ENCODE results near the gene PARD3.

Gene PARD3

DNA sequence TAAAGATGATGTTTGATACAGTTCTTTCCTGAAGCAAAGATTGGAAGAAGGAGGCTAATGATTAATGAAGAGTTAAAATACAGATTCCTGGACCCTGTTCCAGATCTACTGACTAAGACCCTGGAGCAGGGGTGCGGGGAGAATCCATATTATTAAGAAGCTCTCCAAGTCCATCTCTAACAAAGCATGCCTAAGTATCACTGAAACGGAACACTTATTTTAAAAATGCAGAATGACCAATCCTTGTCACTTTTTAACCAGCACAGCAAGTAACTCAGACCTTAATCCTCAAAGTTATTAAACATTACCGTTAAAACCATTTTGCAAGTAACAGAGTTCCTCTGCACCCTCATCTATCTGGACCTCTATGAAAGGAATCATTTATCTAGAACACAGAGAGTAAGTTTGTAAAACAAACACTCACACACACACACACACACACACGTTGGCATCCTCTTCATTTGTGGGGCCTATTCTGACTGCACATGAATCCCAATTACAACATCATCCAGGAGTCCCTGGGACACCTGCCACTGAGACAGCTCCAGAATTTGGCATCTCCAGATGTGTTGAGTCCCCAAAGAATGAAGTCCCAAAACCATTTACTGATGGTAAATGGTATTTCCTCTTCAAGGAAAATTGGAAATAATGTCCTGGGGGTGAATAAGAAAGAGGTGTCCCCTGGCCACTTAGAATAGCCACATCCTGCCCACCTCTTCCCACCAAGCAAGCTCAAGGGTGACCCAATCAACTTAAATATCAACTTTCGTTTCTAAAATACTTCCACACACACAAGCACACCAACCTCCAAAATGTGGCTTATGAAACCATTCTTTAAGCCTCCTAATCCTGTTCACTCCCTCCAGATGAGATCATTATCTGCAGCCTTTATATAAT, 117.5 kb downstream of the PARD3 start:
- Histone ChIP-seq H3K36me3 (no peaks in the 10 kb centered on the region), H3K9me3 (no peaks in the 10 kb centered on the region), H3K27me3 (no peaks in the 10 kb centered on the region), H3K4me3 (no peak overlapping the region), H3K4me1 (peaks cover 0 to 46% (median 18%) of the 10 kb centered on the region in 4 donors), H3K27ac (no peak overlapping the region)
- DNase-seq, result no peak
- intact Hi-C loops (cut with DNase I; ENCODE audit: low total_unique reads), result no loop called here
- TF ChIP-seq, protein P1, sequence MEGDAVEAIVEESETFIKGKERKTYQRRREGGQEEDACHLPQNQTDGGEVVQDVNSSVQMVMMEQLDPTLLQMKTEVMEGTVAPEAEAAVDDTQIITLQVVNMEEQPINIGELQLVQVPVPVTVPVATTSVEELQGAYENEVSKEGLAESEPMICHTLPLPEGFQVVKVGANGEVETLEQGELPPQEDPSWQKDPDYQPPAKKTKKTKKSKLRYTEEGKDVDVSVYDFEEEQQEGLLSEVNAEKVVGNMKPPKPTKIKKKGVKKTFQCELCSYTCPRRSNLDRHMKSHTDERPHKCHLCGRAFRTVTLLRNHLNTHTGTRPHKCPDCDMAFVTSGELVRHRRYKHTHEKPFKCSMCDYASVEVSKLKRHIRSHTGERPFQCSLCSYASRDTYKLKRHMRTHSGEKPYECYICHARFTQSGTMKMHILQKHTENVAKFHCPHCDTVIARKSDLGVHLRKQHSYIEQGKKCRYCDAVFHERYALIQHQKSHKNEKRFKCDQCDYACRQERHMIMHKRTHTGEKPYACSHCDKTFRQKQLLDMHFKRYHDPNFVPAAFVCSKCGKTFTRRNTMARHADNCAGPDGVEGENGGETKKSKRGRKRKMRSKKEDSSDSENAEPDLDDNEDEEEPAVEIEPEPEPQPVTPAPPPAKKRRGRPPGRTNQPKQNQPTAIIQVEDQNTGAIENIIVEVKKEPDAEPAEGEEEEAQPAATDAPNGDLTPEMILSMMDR (IDR thresholded peaks at IDR 0.05), result no peak

DNA sequence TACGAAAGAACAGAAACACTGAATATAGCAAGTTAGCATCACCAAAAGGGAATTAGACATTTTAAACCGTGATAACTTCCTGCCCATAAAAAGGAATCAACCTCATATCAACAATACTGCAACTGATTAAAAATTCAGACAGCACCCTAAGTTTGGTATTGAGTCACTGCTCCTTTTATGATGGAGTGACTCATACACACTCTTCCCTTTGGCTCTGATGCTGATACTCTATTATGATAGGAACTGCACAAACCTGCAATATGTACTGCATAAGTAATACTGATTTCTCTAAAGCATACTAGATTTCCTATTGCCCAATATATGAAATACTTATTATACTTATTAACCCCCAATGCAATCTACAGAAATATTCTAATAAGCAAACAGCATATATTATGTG, 118.7 kb downstream of the PARD3 start:
- TF ChIP-seq, protein P1 (IDR thresholded peaks at IDR 0.05), result no peak
- DNase-seq, result no peak
- intact Hi-C loops (cut with DNase I; ENCODE audit: low total_unique reads), result no loop called here
- H3K27ac ChIP-seq, result no peak overlapping the region
- H3K4me3 ChIP-seq, result no peak overlapping the region
- no peaks in the 10 kb centered on the region for H3K36me3 ChIP-seq
- peaks cover 0 to 34% (median 15%) of the 10 kb centered on the region in 4 donors for H3K4me1 ChIP-seq
- no peaks in the 10 kb centered on the region for H3K9me3 ChIP-seq
- H3K27me3 ChIP-seq, result no peaks in the 10 kb centered on the region

DNA sequence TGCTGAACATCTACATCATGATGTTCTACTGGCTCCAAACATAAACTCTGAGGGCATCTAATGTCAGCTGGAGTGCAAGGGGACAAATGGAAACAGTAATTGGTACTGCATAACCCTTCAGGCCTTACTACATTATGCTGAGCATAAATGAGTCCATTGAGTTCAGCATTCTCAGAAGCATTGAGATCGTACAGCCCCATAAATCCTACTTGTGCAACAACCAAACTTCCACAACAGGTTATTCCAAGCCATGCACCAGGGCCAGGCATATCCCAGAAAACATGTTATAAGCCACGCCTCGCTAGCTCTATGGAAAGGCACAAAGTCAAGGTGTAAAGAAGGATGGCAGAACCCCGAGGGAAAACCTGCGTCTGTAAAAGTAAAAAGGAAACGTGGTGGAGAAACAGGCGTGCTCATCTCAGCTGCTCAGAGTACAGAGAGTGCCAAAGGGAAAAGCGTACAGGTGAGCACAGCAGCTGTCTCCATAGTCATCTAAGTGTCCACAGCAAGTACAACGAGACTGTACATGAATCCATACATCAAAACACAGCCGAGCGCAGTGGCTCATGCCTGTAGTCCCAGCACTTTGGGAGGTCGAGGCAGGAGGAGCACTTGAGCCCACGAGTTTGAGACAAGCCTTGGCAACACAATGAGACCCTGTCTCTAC, 124.6 kb downstream of the PARD3 start:
- Histone ChIP-seq H3K27me3 (no peaks in the 10 kb centered on the region), H3K9me3 (no peaks in the 10 kb centered on the region), H3K36me3 (no peaks in the 10 kb centered on the region), H3K4me1 (peaks cover 0 to 16% (median 5%) of the 10 kb centered on the region in 4 donors), H3K27ac (no peak overlapping the region), H3K4me3 (no peak overlapping the region)
- TF ChIP-seq, protein P1 (IDR thresholded peaks at IDR 0.05), result no peak
- intact Hi-C loops (cut with DNase I; ENCODE audit: low total_unique reads), result no loop called here
- DNase-seq, result no peak

DNA sequence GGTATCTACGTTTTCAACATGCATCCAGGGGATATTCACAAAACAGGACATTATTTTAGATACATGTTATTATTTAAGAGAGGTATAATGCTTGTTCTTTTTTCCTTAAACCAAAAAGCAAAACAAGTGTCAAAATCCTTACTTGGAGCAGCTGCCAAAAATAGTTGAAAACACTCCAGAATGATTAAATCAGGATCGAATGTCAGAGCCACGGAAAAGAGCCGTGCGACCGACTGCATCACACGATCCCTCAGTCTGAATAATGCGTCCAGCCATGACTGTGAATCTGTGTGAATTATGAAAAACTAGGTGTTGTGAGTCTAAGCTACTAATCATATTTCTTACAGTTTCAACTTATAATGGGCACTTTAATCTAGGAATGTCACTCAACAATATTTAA, 126.0 kb downstream of the PARD3 start:
- Histone ChIP-seq H3K9me3 (no peaks in the 10 kb centered on the region), H3K27ac (no peak overlapping the region), H3K36me3 (no peaks in the 10 kb centered on the region), H3K4me1 (peaks cover 0 to 16% (median 5%) of the 10 kb centered on the region in 4 donors), H3K27me3 (no peaks in the 10 kb centered on the region), H3K4me3 (no peak overlapping the region)
- TF ChIP-seq, protein P1 (IDR thresholded peaks at IDR 0.05), result no peak
- intact Hi-C loops (cut with DNase I; ENCODE audit: low total_unique reads), result no loop called here
- peak in 1 of 2 donors; percentile 35 for DNase-seq

DNA sequence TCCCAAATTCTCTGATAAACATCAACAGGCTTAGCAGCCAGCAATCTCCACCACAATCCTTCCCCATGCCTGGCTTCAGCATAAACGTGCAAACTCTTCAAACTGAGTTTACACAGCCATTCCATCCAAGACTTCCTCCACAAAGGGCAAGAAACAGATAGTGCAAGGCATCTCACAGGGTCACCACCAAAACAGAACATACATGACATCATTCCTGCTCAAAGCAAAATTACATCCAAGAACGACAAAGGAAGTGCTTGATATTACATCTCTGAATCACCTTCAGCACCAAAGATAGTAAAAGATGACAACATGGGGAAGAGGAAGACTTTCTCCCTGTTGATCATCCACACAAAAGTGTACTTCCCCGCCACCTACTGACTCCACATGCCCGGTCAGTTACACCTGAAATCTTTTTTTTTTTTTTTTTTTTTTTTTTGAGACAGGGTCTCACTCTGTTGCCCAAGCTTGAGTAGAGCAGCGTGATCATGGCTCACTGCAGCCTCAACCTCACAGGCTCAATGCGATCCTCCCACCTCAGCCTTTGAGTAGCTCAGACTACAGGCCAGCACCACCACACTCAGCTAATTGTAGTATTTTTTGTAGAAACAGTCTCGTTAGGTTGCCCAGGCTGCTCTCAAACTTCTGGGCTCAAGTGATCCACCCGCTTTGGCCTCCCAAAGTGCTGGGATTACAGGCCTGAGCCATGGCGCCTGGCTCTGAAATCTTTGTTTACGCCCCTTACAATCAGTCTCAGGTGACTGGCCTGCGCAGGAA, 127.5 kb downstream of the PARD3 start:
- Histone ChIP-seq H3K4me1 (peaks cover 0 to 16% (median 5%) of the 10 kb centered on the region in 4 donors), H3K4me3 (no peak overlapping the region), H3K36me3 (no peaks in the 10 kb centered on the region), H3K9me3 (no peaks in the 10 kb centered on the region), H3K27ac (no peak overlapping the region), H3K27me3 (no peaks in the 10 kb centered on the region)
- TF ChIP-seq, protein P1 (IDR thresholded peaks at IDR 0.05), result no peak
- intact Hi-C loops (cut with DNase I; ENCODE audit: low total_unique reads), result no loop called here
- DNase-seq, result no peak
